Measurements from ENCODE around the gene P3H1.
"Not testable (repeated sequence)": the region's sequence is repeated elsewhere in the genome, so short reads cannot be mapped to it uniquely, and the experiment has no call there.

The P3H1 gene

GRCh38 chr1:42723511-42723910 is 43.3 kb downstream of the P3H1 start:
- TF ChIP-seq CTCF (conservative IDR thresholded peaks at IDR 0.05) (no peak), ZFX (IDR thresholded peaks at IDR 0.05) (no peak)
- H3K27ac ChIP-seq: no peak overlapping the region

GRCh38 chr1:42722403-42722802 is 44.4 kb downstream of the P3H1 start:
- H3K27ac ChIP-seq: not testable (repeated sequence)

GRCh38 chr1:42721926-42722325 is 44.9 kb downstream of the P3H1 start:
- H3K27ac ChIP-seq: no peak overlapping the region
- TF ChIP-seq CTCF (conservative IDR thresholded peaks at IDR 0.05): no peak
- no peak for TF ChIP-seq ZFX (IDR thresholded peaks at IDR 0.05)

DNA sequence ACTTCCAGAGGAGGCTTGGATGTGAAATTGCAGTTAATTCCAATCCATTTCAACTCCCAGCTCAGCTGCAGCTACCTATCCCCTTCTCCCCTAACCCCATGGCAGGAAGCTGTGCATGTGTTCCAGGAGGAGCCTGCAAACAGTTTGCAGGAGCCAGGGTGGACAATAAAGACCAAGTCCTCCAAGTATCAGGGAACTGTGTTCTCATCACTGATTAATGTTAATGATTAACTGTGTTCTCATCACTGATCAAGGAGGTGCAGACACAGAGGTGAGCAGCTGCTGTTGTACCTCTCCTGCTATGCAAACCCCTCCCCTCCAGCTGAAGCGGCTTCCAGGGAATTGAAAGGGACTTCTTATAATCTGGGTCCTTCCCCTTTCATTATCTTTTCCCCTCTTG is 46.0 kb downstream of the P3H1 start:
- H3K27ac ChIP-seq: no peak overlapping the region
- TF ChIP-seq CTCF (conservative IDR thresholded peaks at IDR 0.05) (no peak), ZFX (IDR thresholded peaks at IDR 0.05) (no peak)

GRCh38 chr1:42714441-42714840 is 52.4 kb downstream of the P3H1 start:
- not testable (repeated sequence) for H3K27ac ChIP-seq

GRCh38 chr1:42713293-42713692 is 53.5 kb downstream of the P3H1 start:
- no peak overlapping the region for H3K27ac ChIP-seq
- no peak for TF ChIP-seq ZFX (IDR thresholded peaks at IDR 0.05)
- no peak for TF ChIP-seq CTCF (conservative IDR thresholded peaks at IDR 0.05)

GRCh38 chr1:42712808-42713207 is 54.0 kb downstream of the P3H1 start:
- H3K27ac ChIP-seq: not testable (repeated sequence)

- no peak overlapping the region for H3K27ac ChIP-seq
- TF ChIP-seq CTCF (conservative IDR thresholded peaks at IDR 0.05): no peak
- TF ChIP-seq ZFX (IDR thresholded peaks at IDR 0.05): no peak
Observed at GRCh38 chr1:42703888-42704464, 62.9 kb downstream of the P3H1 start.

DNA sequence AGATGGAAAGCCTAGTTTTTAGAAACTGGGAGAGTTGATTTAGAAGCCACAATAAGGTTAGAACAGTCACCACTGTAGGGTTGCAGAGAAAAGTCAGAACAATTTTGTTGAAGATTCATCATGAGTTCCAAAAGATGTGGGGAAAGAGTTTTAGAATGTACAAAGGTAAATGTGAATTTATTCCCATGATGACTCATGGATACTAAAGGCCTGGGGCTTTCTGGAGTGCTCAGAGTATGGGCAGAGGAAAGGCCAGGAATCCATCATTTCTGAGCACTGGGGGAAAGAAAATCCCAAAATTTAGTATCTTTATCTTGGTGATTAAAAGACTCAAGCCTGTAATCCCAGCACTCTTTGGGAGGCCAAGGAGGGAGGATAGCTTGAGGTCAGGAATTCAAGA is 66.8 kb downstream of the P3H1 start:
- TF ChIP-seq ZFX (IDR thresholded peaks at IDR 0.05) (no peak), CTCF (conservative IDR thresholded peaks at IDR 0.05) (no peak)
- no peak overlapping the region for H3K27ac ChIP-seq
